GM13977 (cell line): ENCODE data around the gene BRI3BP.
"Not testable (repeated sequence)": the region's sequence is repeated elsewhere in the genome, so short reads cannot be mapped to it uniquely, and the experiment has no call there.

Experiments
- DNase-seq: peaks from one replicate; pipeline ENCODE4 v3.0.0; 2012; ENCODE audit warnings: low spot score
- in situ Hi-C: fragments of 300-500 bp; cut with MboI; formaldehyde crosslinking; loops from one replicate; pipeline ENCODE4 v1.12.0; 2022; ENCODE audit warnings: low sequenced_read_pairs, low pct_unique_long_range_greater_than_20kb, mixed read lengths, inconsistent platforms; ENCODE audit not compliant: unreplicated experiment
- TF ChIP-seq, protein P1 (sequence below): IDR thresholded peaks from 2 replicates; pipeline ENCODE4 v1.5.1; 2012; ENCODE audit warnings: mild to moderate bottlenecking, control low read depth; ENCODE audit not compliant: insufficient read depth; ENCODE audit errors: extremely low read depth, missing control alignments

BRI3BP gene

GRCh38 chr12:124971603-124972002 is 21.8 kb upstream of the BRI3BP start:
- TF ChIP-seq, protein P1, sequence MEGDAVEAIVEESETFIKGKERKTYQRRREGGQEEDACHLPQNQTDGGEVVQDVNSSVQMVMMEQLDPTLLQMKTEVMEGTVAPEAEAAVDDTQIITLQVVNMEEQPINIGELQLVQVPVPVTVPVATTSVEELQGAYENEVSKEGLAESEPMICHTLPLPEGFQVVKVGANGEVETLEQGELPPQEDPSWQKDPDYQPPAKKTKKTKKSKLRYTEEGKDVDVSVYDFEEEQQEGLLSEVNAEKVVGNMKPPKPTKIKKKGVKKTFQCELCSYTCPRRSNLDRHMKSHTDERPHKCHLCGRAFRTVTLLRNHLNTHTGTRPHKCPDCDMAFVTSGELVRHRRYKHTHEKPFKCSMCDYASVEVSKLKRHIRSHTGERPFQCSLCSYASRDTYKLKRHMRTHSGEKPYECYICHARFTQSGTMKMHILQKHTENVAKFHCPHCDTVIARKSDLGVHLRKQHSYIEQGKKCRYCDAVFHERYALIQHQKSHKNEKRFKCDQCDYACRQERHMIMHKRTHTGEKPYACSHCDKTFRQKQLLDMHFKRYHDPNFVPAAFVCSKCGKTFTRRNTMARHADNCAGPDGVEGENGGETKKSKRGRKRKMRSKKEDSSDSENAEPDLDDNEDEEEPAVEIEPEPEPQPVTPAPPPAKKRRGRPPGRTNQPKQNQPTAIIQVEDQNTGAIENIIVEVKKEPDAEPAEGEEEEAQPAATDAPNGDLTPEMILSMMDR: no peak
- in situ Hi-C loops: no loop called here
- no peak for DNase-seq

- no peak for DNase-seq
- in situ Hi-C loops: no loop called here
- TF ChIP-seq, protein P1: no peak
Observed at GRCh38 chr12:124972211-124972610, 21.2 kb upstream of the BRI3BP start.

GRCh38 chr12:124975276-124975675 is 18.2 kb upstream of the BRI3BP start:
- in situ Hi-C loops: no loop called here
- TF ChIP-seq, protein P1: no peak
- DNase-seq: no peak

DNA sequence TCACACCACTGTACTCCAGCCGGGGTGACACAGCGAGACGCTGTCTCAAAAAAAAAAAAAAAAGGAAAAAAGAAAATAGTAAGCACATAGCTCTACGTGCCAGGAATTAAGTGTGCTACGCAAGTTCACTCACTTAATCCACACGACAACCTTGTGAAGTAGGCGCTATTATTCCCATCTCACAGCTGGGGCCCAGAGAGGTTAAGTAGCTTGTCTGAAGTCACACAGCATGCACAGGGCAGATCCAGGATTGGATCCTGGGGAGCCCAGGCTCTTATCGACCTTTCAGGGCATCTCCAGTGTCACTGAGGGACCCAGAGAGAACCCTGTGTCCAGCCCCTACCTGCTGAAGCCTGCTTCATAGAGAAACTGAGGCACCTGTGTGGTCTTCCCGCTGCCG is 16.4 kb upstream of the BRI3BP start:
- no peak for DNase-seq
- TF ChIP-seq, protein P1: no peak
- in situ Hi-C loops: no loop called here

- TF ChIP-seq, protein P1: no peak
- DNase-seq: no peak
- in situ Hi-C loops: no loop called here
Observed at GRCh38 chr12:124979568-124979967, 13.9 kb upstream of the BRI3BP start.

DNA sequence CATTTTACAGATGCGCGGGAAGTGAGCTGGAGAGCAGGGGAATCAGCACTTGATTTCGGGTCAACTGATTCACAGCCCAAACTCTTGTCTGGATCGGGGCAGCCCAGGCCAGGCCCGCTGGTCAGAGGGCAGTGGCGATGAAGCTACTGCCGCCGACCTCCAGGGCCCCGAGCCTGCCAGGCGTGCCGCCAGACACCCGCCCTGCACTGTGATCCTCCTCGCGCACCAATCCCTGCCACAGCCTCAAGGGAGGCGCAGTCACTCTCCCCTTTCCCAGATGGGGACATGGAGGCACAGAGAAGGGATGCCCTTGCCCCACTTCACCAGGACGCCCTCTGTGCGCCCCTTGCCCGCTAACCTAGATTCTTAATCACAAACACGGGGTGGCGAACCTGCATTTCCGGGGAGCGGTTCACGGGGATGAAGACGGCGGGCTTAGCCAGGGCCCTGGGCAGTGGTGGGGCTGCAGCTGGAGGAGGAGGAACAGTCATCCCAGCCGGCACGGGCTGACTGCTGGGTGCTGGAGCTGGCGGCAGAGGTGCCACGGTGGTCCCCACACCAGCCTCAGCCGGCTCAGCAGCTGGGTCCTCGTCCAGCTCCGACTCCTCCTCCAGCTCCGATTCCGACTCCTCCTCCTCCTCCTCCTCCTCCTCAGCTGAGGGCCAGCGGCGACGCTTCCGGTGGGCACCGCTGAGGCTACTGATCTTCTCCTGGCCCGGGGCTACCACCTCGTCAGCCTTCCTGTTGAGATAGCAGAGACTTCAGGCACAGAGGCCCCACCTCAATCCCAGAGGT is 13.2 kb upstream of the BRI3BP start:
- TF ChIP-seq, protein P1: no peak
- no peak for DNase-seq
- in situ Hi-C loops: no loop called here

- in situ Hi-C loops, DNase-seq: not testable (repeated sequence)
Observed at GRCh38 chr12:124986876-124987275, 6.6 kb upstream of the BRI3BP start.
